Fibroblast of lung (primary cell): ENCODE results near the gene SMIM24. TPM values are rescaled to one million over a fixed set of nuclear protein-coding genes. Genes with fewer than 3 reads are reported as not detected.
"Not testable (repeated sequence)": the region's sequence is repeated elsewhere in the genome, so short reads cannot be mapped to it uniquely, and the experiment has no call there.

Experiments used
- DNase-seq, 2 donors: peaks; one replicate each; pipeline versions ENCODE4 v3.0.0 to v3.0.0-alpha.2; 2010; ENCODE audit warnings: low read depth in 2 of 2
- H2AFZ ChIP-seq: 2 replicates; pipeline ENCODE4 v1.5.1; 2012; ENCODE audit warnings: low read length, control low read depth, inconsistent platforms
- H3K27ac ChIP-seq: 2 replicates; pipeline ENCODE4 v1.5.1; 2011; ENCODE audit warnings: low read length, control low read depth; ENCODE audit not compliant: insufficient read depth
- H3K27me3 ChIP-seq: 2 replicates; pipeline ENCODE4 v1.5.1; 2011; ENCODE audit warnings: mild to moderate bottlenecking, low read length; ENCODE audit not compliant: control insufficient read depth, insufficient read depth
- H3K36me3 ChIP-seq: 2 replicates; pipeline ENCODE4 v1.5.1; 2011; ENCODE audit warnings: low read length; ENCODE audit not compliant: control insufficient read depth, insufficient read depth
- H3K4me1 ChIP-seq: 2 replicates; pipeline ENCODE4 v1.5.1; 2011; ENCODE audit warnings: low read length; ENCODE audit not compliant: control insufficient read depth, insufficient read depth; ENCODE audit errors: extremely low read depth
- H3K4me2 ChIP-seq: 2 replicates; pipeline ENCODE4 v1.5.1; 2011; ENCODE audit warnings: low read length, control low read depth; ENCODE audit not compliant: insufficient read depth; ENCODE audit errors: extremely low read depth
- H3K4me3 ChIP-seq, 4 experiments: fragments of 200-600 bp in 1 of 4; sonication (generic) in 1 of 4; replicated peaks in 1 of 4; 2 replicates each; pipeline ENCODE4 v1.5.1; 2011 to 2016; ENCODE audit warnings: low read length in 4 of 4, low read depth in 3 of 4, mild to moderate bottlenecking in 3 of 4, control low read depth in 2 of 4, inconsistent platforms in 1 of 4, mixed read lengths in 1 of 4; ENCODE audit not compliant: insufficient read depth in 1 of 4; ENCODE audit errors: control extremely low read depth in 1 of 4
- H3K79me2 ChIP-seq: 2 replicates; pipeline ENCODE4 v1.5.1; 2012; ENCODE audit warnings: mild to moderate bottlenecking, low read length, inconsistent platforms; ENCODE audit not compliant: control insufficient read depth, insufficient read depth
- H3K9ac ChIP-seq: 2 replicates; pipeline ENCODE4 v1.5.1; 2011; ENCODE audit warnings: mild to moderate bottlenecking, low read length, control low read depth; ENCODE audit not compliant: insufficient read depth
- H3K9me3 ChIP-seq: 2 replicates; pipeline ENCODE4 v1.5.1; 2012; ENCODE audit warnings: low read depth, low read length; ENCODE audit not compliant: control insufficient read depth, insufficient read depth
- H4K20me1 ChIP-seq: 2 replicates; pipeline ENCODE4 v1.5.1; 2011; ENCODE audit warnings: low read length; ENCODE audit not compliant: control insufficient read depth, insufficient read depth; ENCODE audit errors: extremely low read depth
- CTCF ChIP-seq, 2 donors: IDR thresholded peaks in 1 of 2; conservative IDR thresholded peaks in 1 of 2; 1 replicate in 1 of 2; 2 replicates in 1 of 2; pipeline ENCODE4 v1.5.1; 2011 to 2012; ENCODE audit warnings: low read length in 2 of 2, control low read depth in 1 of 2, inconsistent platforms in 1 of 2, low read depth in 1 of 2, mild to moderate bottlenecking in 1 of 2
- EZH2 ChIP-seq: IDR thresholded peaks from 2 replicates; pipeline ENCODE4 v1.5.1; 2012; ENCODE audit warnings: low read length, control low read depth, mild to moderate bottlenecking; ENCODE audit errors: missing control alignments
- polyA plus RNA-seq, 2 donors: library from polyadenylated mRNA; depleted of rRNA in 1 of 2; stranded (reverse) in 1 of 2; unstranded in 1 of 2; fragments of >200 nt; gene quantifications; 2 replicates each; pipeline ENCODE4 v1.2.1, GENCODE V29; 2011 to 2012; ENCODE audit warnings: missing spikeins in 1 of 2
- total RNA-seq: library from RNA; depleted of rRNA; stranded (reverse); fragments of >200 nt; gene quantifications from 2 replicates; pipeline ENCODE4 v1.2.1, GENCODE V29; 2014

The SMIM24 gene
- total and polyA plus RNA-seq, 2 donors (not counting 1 experiment from before 2014, with no cell fraction given), result not detected

- Histone ChIP-seq H3K9me3 (no peaks in the 10 kb centered on the region), H3K27me3 (no peaks in the 10 kb centered on the region), H3K27ac (no peak overlapping the region), H3K4me2 (no peak overlapping the region), H4K20me1 (no peaks in the 10 kb centered on the region), H3K36me3 (peaks cover 36% of the 10 kb centered on the region), H3K4me3 (no peak overlapping the region), H2AFZ (no peak overlapping the region), H3K4me1 (peaks cover 14% of the 10 kb centered on the region), H3K79me2 (peaks cover 32% of the 10 kb centered on the region), H3K9ac (no peak overlapping the region)
- no peak for DNase-seq
- no peak for TF ChIP-seq CTCF (conservative IDR thresholded peaks at IDR 0.05 in 1 of 2, IDR thresholded peaks at IDR 0.05 in 1 of 2; ENCODE audit: low read depth in 1 of 2, low read length in 2 of 2)
- TF ChIP-seq EZH2, result no peak
Observed at GRCh38 chr19:3453840-3454239, 26.5 kb downstream of the SMIM24 start.

- peaks cover 38% of the 10 kb centered on the region for H3K36me3 ChIP-seq
- H3K4me3 ChIP-seq, H3K27ac ChIP-seq, H4K20me1 ChIP-seq, H2AFZ ChIP-seq, H3K4me1 ChIP-seq, H3K27me3 ChIP-seq, H3K4me2 ChIP-seq, H3K9me3 ChIP-seq, H3K9ac ChIP-seq, DNase-seq: not testable (repeated sequence)
- peaks cover 32% of the 10 kb centered on the region for H3K79me2 ChIP-seq
Observed at GRCh38 chr19:3452942-3453214, 27.4 kb downstream of the SMIM24 start.

DNA sequence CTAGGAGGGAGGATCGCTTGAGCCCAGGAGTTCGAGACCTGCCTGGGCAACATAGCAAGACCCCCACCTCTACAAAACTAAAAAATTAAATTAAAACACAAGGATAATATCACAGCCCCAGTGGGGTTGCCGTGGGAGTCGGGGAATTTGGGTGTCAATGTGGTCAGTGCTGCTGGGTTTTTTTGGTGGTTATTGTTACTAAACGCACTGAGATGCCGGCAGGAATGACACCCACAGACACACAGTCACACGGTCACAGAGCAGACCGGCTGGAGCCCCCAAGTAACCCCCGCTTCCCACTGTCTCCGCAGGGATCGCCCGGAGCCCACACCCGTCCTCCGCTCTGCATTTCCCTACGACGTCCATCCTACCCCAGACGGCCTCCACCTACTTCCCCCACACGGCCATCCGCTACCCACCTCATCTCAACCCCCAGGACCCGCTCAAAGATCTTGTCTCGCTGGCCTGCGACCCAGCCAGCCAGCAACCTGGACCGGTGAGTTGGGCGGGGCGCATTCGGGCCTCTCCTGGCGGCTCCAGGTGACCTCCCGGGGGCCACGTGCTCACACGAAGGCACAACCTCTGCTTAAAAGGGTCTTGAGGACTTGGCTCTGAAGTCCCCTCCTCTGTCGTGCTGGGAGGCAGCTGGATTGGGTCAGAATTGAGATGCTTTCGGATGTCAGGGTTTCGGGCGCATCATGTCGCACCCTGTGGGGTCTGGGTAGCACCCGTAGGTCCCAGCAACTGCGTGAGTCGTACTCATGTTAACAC, 28.0 kb downstream of the SMIM24 start:
- H3K4me2 ChIP-seq, result no peak overlapping the region
- no peaks in the 10 kb centered on the region for H4K20me1 ChIP-seq
- peaks cover 40% of the 10 kb centered on the region for H3K36me3 ChIP-seq
- no peak for DNase-seq
- no peaks in the 10 kb centered on the region for H3K9me3 ChIP-seq
- H3K4me3 ChIP-seq, result no peak overlapping the region
- no peak for TF ChIP-seq CTCF (conservative IDR thresholded peaks at IDR 0.05 in 1 of 2, IDR thresholded peaks at IDR 0.05 in 1 of 2; ENCODE audit: low read depth in 1 of 2, low read length in 2 of 2)
- TF ChIP-seq EZH2, result no peak
- H3K9ac ChIP-seq, result no peak overlapping the region
- H2AFZ ChIP-seq, result no peak overlapping the region
- peak overlapping the region; percentile 94 for H3K27ac ChIP-seq
- H3K27me3 ChIP-seq, result no peaks in the 10 kb centered on the region
- peaks cover 5% of the 10 kb centered on the region for H3K4me1 ChIP-seq
- H3K79me2 ChIP-seq, result peaks cover 33% of the 10 kb centered on the region
